ENCODE measurements around the gene C1orf226.

DNA sequence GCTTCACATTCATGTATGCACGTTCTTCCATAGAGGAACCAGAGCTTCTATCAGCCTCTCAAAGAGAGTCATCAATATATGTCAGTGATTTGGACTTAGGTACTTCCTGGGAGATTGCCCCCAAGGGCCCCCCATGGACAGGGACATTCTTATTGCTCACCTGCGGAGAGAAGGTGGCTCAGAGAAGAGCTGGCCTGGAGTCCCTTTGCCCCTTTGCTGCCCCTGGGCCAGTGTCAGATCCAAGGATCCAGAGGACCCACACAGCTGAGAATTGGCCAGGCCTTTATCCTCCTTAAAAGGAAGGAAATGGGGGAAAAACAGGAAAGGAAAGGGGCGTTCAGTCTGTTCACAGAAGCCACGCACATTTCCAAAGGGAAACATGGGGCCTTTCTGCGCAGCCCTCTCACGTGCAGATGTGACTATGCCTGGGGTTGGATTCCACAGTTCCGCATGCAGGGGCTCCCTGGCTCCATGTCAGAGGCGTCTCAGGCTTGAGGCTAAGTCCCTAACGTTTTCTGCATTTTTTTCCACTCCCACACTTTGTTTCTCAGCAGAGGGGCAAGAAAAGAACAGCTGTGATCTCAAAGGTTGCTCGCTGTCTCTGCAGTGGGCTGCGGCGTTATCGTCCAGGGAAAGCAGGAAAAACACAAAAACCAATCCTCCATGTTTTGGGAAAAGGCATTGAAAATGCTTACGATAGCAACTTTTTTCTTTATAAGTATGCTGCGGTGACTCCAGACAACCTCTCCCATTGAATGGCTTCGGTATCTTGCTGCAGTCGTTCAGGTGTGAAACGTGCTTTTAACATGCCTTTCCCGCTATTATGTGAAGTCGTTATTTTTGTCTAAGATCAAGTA lies 5.9 kb downstream of the C1orf226 start:
- TF ChIP-seq ELF1 (tag; IDR thresholded peaks at IDR 0.05): no peak
- TF ChIP-seq, protein P1, sequence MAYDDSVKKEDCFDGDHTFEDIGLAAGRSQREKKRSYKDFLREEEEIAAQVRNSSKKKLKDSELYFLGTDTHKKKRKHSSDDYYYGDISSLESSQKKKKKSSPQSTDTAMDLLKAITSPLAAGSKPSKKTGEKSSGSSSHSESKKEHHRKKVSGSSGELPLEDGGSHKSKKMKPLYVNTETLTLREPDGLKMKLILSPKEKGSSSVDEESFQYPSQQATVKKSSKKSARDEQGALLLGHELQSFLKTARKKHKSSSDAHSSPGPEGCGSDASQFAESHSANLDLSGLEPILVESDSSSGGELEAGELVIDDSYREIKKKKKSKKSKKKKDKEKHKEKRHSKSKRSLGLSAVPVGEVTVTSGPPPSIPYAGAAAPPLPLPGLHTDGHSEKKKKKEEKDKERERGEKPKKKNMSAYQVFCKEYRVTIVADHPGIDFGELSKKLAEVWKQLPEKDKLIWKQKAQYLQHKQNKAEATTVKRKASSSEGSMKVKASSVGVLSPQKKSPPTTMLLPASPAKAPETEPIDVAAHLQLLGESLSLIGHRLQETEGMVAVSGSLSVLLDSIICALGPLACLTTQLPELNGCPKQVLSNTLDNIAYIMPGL (CRISPR knock-in tag; IDR thresholded peaks at IDR 0.05): no peak
- TF ChIP-seq JUND (IDR thresholded peaks at IDR 0.05; ENCODE audit: borderline replicate concordance, low read depth, low read length): no peak
- TF ChIP-seq JUND (tag; IDR thresholded peaks at IDR 0.05; ENCODE audit: borderline replicate concordance, low read depth, low read length): no peak
- no peak for TF ChIP-seq RAD21 (CRISPR knock-in tag; conservative IDR thresholded peaks at IDR 0.05 in 1 of 2, IDR thresholded peaks at IDR 0.05 in 1 of 2)
- TF ChIP-seq, protein P2, sequence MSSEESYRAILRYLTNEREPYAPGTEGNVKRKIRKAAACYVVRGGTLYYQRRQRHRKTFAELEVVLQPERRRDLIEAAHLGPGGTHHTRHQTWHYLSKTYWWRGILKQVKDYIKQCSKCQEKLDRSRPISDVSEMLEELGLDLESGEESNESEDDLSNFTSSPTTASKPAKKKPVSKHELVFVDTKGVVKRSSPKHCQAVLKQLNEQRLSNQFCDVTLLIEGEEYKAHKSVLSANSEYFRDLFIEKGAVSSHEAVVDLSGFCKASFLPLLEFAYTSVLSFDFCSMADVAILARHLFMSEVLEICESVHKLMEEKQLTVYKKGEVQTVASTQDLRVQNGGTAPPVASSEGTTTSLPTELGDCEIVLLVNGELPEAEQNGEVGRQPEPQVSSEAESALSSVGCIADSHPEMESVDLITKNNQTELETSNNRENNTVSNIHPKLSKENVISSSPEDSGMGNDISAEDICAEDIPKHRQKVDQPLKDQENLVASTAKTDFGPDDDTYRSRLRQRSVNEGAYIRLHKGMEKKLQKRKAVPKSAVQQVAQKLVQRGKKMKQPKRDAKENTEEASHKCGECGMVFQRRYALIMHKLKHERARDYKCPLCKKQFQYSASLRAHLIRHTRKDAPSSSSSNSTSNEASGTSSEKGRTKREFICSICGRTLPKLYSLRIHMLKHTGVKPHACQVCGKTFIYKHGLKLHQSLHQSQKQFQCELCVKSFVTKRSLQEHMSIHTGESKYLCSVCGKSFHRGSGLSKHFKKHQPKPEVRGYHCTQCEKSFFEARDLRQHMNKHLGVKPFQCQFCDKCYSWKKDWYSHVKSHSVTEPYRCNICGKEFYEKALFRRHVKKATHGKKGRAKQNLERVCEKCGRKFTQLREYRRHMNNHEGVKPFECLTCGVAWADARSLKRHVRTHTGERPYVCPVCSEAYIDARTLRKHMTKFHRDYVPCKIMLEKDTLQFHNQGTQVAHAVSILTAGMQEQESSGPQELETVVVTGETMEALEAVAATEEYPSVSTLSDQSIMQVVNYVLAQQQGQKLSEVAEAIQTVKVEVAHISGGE (CRISPR knock-in tag; IDR thresholded peaks at IDR 0.05): no peak
- no peak for TF ChIP-seq FOSL1 (tag; conservative IDR thresholded peaks at IDR 0.05)
- TF ChIP-seq NR2C2 (CRISPR knock-in tag; IDR thresholded peaks at IDR 0.05): no peak
- TF ChIP-seq NR2C2 (tag; IDR thresholded peaks at IDR 0.05): no peak
- TF ChIP-seq, protein P3, sequence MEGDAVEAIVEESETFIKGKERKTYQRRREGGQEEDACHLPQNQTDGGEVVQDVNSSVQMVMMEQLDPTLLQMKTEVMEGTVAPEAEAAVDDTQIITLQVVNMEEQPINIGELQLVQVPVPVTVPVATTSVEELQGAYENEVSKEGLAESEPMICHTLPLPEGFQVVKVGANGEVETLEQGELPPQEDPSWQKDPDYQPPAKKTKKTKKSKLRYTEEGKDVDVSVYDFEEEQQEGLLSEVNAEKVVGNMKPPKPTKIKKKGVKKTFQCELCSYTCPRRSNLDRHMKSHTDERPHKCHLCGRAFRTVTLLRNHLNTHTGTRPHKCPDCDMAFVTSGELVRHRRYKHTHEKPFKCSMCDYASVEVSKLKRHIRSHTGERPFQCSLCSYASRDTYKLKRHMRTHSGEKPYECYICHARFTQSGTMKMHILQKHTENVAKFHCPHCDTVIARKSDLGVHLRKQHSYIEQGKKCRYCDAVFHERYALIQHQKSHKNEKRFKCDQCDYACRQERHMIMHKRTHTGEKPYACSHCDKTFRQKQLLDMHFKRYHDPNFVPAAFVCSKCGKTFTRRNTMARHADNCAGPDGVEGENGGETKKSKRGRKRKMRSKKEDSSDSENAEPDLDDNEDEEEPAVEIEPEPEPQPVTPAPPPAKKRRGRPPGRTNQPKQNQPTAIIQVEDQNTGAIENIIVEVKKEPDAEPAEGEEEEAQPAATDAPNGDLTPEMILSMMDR (IDR thresholded peaks at IDR 0.05 in 2 of 3, conservative IDR thresholded peaks at IDR 0.05 in 1 of 3; ENCODE audit: insufficient read depth in 2 of 3, low read depth in 1 of 3, low read length in 3 of 3): no peak
- no peak for TF ChIP-seq MED1 (CRISPR knock-in tag; IDR thresholded peaks at IDR 0.05; ENCODE audit: borderline replicate concordance)
- TF ChIP-seq ELF4 (CRISPR knock-in tag; IDR thresholded peaks at IDR 0.05): no peak
- TF ChIP-seq RB1 (IDR thresholded peaks at IDR 0.05; ENCODE audit: low read depth): no peak
- TF ChIP-seq SMAD1 (IDR thresholded peaks at IDR 0.05; ENCODE audit: low read depth, low read length, partially characterized antibody): no peak
- TF ChIP-seq POLR2AphosphoS2 (IDR thresholded peaks at IDR 0.05; ENCODE audit: low read length): no peak
